ENCODE data around the gene PTPN7.
"Not testable (repeated sequence)": the region's sequence is repeated elsewhere in the genome, so short reads cannot be mapped to it uniquely, and the experiment has no call there.

The PTPN7 gene

DNA sequence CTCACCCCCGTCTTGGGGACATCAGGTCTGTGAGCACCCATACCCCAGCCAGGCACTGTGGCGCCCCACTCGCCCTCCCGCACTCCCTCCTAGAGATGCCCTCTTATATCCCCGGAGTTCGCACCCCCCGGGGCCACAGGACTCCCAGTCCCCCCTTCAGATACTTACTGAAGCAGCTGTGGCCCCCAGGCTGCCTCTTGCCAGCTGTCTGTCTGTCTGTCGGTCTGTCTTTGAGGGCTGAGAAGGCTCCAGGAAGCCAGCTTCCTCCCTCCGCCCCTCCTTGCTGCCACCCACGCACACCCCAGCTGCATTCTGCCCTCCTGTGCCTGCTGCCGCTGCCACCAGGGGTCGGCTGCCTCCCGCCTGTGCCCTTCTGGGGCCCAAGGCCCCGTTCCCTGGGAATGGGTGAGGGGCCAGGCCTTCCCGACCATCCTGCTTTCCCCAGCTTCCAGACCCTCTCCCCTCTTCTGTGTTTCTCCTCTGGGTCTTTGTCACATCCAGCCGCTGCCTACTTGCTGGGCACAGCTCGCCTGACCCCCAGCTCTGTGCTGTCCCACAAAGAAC is at the start of gene PTPN7:
Gene PTPN7, minus strand, starts transcription at position 226 of the 564 bp plus-strand sequence. CDS start 1,200 bp downstream, outside the sequence.
- DNase-seq: peak; percentile 91 to 92

DNA sequence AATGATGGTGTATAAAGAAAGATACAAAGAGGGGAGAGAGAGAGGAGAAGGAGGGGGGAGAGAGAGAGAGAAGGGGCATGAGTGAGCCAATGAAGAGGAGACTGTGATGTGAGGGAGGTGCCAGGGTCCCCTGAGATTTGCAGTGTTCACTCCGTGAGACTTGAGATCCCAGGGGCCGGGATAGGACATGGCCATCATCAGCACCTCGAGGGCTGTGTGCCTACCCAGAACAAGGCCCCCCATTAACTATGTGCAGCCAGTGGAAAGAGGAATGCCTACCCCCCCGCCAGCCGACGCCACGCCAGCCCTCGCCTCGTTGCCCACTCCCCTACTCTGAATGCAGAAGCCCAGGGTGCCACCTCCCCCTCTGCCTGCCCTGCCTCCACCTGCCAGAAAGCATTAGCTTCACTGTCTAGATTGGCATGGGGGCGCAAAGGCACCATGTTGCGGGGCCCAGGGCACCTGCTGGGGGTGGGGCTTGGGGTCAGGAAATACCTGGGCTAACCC is 48.0 kb upstream of the PTPN7 start:
- no peak for DNase-seq

GRCh38 chr1:202207292-202207691 is 46.9 kb upstream of the PTPN7 start:
- DNase-seq: no peak

GRCh38 chr1:202205523-202206190 is 45.3 kb upstream of the PTPN7 start:
- DNase-seq: peak in 1 of 2 donors; percentile 32

GRCh38 chr1:202204065-202204464 is 43.7 kb upstream of the PTPN7 start:
- no peak for DNase-seq

GRCh38 chr1:202203238-202204039 is 43.0 kb upstream of the PTPN7 start:
- no peak for DNase-seq

- no peak for DNase-seq
Observed at GRCh38 chr1:202202500-202203168, 42.2 kb upstream of the PTPN7 start.

DNA sequence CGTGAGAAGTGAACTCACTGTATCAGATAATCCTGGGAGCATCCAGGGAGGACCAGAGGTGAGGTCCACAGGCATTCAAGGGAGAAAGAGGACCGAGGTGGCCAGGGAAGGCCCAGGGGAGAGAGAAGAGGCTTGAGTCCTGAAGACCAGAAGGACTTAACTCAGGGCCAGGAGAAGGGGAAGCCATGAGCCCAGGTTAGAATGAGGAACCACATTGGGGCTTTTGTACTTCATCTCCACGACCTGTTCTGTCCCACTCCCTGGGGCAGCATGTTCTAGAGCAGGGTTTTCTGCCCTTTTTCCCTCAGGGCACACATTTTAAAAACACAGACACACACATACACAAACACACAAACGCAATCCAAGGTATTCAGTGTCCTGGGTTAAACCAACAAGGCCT is 41.6 kb upstream of the PTPN7 start:
- DNase-seq: no peak

DNA sequence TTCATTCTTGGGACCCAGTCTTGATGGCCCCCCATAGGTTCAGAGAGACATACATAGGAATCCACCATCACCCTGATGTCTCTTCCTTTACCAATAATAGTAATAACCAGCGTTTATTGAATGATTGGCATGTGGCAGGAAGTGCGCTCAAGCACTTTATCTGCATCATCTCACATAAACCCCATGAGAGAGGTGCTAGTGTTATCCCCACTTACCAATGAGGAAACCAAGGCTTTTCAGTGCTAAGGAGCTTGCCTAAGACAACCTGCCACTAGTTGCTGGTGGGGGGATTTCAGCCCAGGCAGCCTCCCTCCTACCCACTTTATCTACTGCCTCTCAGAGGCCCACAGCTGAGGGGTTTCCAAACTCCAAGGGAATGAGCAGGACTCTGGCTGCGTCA is 40.9 kb upstream of the PTPN7 start:
- no peak for DNase-seq

- no peak for DNase-seq
Observed at GRCh38 chr1:202200669-202201068, 40.3 kb upstream of the PTPN7 start.

DNA sequence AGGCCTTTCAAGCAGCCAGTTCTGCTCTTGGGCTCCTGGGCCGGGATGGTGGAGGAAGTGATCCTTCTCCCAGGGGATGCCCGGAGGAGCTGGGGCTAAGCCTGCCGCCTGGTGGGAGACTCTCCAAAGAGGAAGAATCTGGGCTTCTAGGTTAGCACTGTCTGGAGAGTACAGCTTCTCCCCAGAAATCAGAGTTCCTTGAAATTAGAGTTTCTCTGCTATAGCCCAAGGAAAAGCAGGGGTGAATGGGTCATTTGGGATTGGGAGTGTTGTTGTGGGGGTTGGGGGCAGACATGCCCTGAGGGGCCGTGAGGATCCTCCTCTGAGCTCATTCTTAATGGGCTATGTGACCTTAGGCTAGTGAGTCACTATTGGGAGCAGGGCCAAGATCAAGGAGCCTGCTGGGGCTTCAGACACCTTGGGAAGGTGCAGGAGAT is 39.7 kb upstream of the PTPN7 start:
- DNase-seq: no peak

DNA sequence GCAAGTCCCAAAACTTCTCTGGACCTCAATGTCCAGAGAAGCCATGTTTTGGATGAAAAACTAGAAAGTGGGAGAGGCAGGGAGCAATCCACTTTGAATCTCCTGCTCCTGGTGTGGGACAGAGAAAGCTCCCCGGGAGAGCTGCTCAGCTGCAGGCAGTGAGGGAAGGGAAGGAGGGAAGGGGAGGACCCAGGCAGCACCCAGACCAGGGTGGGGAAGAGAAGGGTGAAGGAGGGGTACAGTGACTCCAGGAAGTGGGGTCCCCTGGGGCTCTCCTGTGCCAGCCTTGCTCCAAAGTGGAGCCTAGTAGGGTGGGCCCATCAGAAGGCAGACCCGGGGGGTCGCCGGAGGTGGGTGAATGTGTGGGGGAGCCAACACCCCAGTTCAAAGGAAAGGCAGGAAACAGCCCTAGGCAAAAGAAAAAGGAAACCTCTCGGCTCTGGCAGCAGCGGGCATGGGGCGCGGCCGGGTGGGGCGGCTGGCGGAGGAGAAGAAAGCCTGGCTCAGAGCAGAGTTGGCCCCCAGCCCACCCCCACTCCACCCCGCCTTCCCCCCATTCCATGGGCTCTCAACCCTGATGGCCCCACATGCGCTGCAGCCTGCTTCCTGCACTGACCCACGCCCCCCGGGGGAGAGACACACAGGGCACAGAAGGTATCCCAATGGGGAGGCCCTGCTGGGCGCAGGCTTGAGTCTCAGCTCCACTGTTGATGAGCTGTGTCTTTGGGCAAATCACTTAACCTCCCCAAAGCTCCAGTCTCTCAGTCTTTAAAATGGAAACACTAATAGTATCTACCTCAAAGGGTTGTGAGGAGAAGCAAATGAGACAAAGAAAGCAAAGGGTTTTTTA is 38.9 kb upstream of the PTPN7 start:
- DNase-seq: no peak

- no peak for DNase-seq
Observed at GRCh38 chr1:202198366-202198724, 37.9 kb upstream of the PTPN7 start.

DNA sequence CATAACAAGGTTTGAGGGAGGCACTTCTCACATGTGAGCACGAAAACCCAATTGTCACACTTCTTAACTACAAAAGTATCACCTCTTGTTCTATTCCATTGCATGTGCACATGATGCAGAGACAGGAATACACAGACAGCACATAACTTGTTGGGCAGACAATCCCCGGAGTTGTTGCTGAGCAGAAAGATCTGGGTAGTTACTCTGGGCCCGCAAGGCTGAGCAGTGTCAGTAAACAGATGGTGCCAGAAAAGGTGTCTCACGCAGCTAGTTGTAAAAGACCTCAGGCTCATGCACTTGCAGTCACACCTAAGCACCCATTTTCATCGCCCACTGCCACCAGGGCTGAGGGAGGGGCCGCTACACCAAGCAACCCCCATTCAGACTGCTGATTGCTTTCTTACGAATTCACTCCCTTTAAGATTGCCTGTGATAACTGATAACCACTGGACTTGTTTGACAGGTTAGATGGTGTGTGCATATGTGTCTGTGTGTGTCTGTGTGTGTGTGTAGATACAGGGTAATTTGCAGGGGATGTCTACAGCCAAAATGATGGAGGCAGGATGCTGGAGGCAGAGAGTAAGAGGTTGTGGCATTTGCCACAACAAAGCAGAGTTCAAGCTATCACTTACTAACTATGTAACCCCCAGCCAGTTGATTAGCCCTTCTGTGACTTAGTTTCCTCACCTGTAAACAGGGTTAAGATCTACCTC is 37.4 kb upstream of the PTPN7 start:
- DNase-seq: no peak

GRCh38 chr1:202194328-202194648 is 33.9 kb upstream of the PTPN7 start:
- no peak for DNase-seq

DNA sequence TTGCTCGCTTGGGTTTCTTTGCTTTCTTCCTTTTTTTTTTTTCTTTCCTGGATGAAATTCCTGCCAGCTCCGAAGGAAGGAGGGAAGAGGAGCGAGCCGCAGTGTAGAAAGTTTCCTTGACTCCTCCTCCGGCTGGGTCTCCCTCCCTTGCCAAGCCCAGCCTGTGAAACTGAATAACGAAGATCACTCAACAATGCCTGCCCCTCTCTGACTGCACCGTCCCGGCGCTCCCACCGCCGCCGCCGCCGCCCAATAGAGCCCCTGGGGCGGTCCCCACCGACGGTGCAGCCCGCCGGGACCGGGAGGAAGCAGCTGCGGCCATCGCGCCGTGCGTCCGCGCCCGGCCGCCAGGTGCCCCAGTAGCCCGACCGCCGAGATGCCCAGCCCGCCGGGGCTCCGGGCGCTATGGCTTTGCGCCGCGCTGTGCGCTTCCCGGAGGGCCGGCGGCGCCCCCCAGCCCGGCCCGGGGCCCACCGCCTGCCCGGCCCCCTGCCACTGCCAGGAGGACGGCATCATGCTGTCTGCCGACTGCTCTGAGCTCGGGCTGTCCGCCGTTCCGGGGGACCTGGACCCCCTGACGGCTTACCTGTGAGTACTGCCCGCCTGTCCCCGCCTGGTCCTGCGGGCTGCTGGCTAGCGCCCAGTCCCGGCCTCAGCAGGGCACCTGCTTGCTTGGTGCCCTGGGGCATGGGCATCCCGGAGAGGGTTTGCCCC is 33.4 kb upstream of the PTPN7 start, which contains the start of gene LGR6:
Gene LGR6, plus strand, starts transcription at position 186 of the 714 bp plus-strand sequence. Its CDS starts 191 bp downstream, at position 377.
- no peak for DNase-seq

DNA sequence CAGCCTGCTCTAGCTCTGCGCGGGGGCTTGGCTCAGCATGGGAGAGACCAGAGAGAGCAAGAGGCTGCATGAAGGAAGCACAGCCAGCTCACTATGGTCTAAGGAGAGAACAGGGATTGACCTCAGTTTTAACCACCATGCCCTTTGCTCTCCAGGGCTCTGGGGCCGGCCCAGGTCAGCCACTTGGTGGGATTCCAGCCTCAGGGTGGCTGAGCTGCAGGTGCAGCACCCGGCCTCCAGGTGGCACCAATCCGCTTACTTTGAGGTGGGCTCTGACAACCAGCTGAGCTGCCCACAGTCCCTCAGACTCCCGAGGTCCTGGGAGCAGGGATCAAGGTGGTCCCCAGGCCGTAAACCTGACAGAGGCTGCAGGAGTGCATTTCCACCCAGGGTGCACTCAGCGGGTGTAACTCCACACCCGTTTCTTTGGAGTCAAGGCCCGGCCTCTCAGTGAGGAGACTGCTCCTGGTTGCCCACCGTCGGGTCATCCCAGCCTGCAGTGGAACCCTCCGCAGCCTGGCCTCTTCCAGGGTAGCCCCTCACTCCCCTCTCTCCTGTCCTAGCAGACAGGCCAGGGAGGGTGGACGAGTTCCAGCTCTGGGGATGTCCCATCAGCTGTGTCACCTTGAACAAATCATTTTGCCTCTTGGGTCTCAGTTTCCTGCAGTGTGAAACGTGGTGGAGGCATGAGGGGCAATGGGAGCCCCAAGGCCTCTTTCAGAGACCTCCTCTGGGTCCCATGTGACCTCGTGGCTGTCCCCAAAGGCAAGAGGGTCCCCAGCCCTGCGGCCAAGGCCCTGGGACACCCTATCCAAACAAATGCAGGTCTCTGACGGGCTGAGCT is 32.6 kb upstream of the PTPN7 start:
- peak; percentile 65 to 69 for DNase-seq

DNA sequence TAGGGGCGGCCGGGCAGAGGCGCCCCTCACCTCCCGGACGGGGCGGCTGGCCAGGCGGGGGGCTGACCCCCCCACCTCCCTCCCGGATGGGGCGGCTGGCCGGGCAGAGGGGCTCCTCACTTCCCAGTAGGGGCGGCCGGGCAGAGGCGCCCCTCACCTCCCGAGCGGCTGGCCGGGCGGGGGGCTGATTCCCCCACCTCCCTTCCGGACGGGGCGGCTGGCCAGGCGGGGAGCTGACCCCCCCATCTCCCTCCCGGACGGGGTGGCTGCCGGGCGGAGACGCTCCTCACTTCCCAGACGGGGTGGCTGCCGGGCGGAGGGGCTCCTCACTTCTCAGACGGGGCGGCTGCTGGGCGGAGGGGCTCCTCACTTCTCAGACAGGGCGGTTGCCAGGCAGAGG is 31.0 kb upstream of the PTPN7 start:
- not testable (repeated sequence) for DNase-seq

DNA sequence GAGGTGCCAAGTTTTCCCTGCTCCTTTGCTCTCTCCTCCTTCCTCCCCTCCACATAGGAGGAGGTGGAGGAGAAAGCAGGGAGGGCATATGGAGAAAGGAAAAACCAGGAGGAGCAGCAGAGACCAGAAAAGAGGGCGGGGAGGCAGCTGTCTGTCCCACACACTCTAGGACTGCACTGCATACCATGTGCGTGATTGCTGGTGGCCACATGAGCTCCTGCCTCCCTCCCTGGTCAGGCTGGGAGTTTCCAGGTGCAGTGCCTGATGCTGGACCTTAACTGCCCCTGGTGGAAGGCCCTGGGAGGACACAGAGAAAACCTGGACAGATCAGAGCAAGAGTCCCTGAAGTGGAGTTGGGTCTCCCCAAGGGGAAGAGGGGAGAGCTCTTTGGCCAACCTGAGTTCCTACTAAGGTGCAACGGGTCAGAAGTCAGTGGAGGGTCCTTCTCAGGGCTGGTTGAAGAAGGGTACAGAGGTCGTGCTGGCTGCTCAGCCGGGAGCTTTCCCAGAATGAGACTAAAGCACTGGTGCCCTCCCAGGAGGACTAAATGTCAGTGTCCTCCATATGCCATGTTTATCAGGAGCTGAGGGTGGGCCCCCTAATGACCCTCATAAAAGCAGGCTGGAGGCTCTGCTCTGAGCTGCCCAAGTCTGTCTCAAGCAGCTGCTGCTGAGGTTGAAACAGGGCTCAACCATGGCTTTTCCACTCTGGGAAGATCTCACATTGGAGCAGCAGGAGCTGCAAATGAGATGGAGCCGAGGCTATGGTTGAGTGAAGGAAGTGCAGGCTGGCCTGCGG is 29.7 kb upstream of the PTPN7 start:
- DNase-seq: no peak

Measured in stimulated activated CD4-positive, alpha-beta T cell treated with anti-CD3 and anti-CD28 coated beads, Interleukin-2, amount 100 ng/mL, for 24 hours (primary cell).